8988T (cell line): ENCODE results near the gene SH2B2.
"Not testable (repeated sequence)": the region's sequence is repeated elsewhere in the genome, so short reads cannot be mapped to it uniquely, and the experiment has no call there.

Experiments
- DNase-seq: peaks from one replicate; pipeline ENCODE4 v3.0.0; 2011

SH2B2 gene

DNA sequence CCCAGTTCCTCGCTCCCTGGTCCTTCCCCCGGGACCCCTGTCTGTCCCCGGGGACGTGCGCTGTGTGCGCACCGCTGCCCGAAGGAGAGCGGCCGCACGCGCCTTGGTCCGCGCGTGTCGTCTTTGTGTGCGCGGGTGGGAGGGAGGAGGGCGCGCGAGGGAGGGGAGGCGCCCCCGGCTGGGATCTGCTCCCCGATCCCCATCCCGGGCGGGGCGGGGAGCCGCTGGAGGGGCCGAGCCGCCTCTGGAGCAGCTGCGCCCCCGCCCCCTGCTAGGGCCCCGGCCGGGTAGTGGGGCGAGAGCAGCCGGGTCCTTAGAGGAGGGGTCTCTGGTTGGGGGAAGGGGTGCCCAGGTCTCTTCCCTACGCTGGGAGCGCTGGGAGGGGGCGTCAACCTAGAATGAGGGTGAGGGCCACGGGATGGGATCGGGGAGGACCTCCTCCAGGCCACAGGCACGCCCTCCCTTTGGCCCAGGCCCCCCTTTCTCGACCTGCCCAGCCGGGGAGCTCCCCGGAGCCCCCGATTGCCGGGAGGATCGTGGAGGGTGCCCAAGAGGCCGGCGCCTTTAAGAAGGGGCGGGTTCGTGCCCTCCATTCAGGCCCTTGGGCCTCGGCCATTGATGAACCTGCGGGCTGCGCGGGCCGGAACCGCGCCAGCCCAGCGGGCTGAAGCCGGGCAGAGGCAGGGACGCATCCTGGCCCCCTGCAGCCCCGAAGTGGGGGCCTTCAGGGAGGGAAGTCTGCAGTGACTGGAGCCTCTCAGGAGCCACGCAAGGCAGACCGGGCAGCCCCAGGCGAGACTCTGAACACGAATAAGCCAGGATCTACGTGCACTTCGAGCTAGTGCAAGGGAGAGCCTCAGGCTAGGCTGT is 678 bp downstream of the SH2B2 start:
- no peak for DNase-seq

DNA sequence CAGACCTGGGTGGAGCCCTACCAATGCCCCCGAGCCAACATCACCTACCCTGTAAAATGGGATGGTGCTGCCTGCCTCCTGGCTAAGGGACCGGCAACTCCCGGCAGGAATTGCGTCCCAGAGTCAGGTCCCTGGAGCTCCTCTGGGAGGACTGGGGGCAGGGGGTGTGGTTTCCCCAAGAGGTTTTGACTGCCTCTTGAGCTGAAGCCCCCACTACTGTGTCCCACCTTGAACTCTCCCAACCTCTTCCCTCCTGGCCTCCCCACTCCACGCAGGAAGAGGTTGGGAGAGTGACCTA is 1.3 kb downstream of the SH2B2 start:
- DNase-seq = no peak

DNA sequence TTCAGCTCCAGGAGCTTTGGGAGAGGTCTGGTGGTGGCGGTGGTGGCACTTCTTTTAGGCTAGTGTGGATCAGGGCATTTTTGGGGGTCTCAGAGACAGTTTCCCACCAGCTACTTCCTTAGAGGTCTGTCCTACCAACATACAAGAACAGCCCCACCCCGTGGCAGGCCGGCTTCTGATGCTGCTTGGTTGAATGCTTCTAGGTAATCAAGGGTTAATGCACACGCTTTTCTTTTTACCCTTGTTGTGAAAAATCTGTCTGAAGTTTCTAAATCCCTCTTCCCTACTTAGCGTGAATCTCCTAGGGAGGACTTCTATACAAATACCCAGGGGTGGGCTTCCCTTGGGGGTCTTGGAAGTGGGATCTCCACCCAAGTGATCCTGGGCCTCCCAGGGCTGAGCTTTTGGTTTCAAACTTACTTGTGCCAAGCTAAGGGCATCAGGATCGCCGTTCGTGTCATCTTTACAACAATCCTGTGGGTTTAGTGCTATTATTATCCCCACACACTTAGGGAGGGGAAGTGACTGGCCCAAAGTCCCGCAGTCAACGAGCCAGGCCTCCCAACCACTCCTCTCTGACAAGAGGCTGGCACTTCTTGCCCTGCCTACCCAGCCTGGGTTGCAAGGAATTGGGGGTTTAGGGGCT is 1.7 kb downstream of the SH2B2 start:
- no peak for DNase-seq

DNA sequence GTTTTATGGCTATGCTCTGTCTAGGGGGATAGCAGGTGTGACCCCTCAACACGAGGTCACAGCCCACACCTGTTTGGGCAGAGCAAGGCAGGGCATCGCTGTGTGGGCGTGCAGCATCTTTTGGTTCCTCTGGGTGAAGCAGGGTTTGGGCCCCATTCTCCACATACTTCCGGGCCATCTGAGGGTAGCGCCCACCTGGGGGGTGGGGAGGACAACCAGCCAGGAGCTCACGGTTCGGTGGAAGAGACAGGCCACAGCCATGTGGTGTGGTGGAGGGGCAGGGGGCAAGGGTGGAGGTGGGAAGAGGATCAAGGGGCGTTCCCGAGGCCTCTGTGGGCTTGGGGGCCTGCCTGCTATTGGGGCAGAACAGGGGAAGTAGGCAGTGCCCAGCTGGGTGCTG is 2.4 kb downstream of the SH2B2 start:
- DNase-seq = no peak

DNA sequence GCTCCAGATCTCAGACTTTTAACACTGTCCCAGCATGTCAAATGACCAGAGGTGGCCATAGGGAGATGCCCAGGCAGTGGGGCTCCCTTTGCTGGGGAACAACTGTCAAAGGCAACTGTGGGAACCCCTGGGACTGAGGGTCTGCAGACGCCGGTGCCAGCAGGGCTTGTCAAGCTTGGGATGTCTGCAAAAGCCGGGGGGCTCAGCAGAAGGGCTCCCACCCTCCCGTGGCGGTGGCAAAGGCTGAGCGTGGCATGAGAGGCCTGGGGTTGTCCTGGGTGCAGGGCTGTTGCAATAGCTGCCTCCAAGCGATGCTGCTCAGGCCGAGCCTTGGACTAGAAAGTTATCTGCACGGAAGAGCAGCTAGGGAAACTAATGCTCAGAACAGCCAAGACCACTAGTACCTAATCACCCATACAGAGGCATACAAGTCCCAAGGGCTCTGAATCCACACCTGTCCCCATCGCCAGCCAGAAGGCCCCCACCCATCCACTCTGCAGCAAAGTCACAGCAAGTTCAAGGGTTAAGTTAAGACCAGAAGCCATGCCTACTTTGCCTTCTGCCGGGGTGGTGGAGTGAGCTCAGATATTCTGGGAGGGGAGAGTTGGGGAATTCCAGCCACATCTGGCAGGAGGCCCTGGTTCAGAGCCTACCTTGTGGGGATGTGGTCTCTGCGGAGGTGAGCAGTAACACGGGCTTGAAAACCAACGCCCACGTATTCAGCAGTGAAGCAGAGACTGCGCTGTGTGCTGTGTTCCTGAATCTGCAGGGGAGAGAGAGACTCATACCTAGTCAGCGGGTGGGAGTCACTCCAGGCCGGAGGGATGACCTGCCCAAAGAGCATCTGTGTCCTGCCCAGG is 4.6 kb downstream of the SH2B2 start:
- DNase-seq = no peak

DNA sequence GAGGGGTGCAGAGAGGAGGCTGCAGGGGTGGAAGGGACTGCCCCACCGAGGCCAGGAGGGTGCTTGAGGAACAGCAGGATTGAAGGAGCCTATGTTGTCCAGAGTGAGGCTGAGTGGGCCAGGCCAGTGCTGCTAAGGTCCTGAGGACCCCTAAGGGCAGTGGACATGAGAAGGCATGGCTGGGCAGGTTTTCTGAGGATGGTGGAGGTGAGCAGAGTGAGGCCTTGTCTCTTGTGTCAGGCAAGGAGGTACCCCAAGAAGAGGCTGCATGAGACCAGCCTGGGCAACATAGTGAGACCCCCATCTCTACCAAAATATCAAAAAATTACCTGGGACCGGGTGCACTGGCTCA is 5.2 kb downstream of the SH2B2 start:
- no peak for DNase-seq

DNA sequence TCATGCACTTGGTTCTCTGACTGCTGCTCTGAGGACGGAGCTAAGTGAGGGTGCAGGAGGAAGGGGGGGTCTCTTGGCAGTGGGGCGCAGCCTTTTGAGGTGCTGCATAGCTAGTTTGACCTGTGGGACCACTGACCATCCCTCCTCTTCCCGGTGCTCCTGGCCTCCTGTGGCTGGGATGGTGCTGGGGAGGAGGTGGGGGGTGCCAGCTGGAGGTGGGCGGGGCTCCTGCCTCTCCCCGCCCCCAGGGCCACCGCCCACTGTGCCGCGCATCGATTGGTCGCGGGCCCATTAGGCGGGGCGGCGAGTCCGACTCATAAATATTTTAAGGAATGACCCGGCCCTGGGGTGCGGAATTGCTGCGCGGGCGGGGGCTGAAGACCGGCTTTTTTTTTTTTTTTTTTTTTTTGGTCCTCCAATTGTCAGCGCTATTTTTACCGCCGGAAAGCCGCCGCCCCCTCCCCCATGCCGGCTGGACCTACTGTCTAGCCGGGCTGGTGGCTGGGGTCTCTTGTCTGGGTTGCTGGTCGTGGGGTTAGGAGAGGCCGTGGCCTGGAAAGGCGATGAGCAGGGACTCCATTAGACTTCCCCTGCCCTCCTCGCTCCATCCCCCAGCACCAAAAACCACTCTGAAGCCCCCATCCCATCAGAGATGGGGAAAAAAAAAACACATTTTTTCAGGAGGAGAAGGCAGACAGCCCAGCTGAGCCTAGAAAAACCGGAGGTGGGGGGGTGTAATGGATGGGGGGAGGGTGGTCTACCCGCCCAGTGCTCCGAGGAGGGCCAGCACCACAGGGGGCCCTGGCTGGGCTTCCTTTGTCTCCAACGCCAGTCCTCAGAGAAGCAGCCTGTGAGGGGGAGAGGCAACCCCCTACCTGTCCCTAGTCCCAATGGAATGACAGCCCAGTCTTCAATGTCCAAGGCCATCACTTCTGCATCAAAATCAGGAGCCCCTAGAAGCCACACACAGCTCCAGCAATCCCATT is 6.4 kb downstream of the SH2B2 start:
- no peak for DNase-seq

DNA sequence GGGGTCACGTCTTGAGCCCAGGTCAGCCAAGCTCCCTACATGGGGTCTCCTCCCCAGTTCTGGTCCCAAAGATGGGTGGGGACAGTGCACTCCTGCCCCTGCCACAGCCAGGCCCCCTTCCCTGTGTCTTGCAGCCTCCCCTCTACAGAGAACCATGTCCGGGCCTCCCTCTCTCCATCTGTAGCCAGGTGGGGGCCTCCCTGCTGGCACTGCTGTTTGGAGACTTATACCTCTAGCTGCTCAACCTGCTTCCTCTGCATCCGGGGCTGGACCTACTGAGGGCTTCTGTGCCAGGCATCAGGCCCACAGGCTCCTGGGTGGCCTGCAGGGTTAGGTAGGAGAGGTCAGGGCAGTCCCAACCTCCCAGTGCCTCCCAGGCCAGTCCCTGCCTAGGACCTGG is 7.9 kb downstream of the SH2B2 start:
- DNase-seq = no peak

DNA sequence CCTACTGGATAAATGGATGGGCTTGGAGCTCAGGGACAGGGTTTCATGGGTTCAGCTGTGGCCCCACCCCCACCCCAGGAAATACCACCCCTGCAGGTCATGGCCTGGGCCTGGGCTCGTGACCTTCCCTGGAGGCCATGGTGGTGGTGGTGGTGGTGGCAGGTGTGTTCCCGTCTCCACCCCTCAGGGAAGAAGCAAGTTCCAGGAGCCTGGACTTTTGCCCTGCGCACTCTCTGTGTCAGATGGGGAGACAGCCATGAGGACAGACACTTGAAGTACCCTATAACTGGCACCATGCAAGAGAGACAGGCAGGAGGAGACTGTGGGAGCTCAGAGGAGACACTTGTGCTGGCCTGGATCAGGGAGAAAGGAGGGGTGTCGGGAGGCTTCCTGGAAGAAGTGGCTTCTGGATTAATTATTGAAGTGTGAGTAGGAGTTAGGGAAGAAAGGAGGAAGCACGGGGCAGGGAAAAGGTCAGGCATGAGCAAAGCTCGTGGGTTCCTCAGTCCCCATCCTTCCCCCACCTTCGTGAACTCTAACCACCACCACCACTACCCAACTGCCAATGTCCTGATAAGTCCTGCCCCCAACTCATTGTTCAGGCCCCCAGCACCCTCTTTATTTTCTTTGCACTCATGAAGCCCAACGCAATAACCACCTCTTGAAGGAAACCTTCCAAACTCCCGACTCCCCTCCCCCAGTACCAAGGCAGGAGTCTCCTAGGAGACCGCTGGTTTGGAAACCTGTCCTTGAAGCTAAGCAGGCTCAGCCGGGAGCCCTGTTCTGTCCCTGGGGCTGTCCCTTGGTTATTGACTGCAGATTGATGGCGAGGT is 8.9 kb downstream of the SH2B2 start:
- DNase-seq = no peak

DNA sequence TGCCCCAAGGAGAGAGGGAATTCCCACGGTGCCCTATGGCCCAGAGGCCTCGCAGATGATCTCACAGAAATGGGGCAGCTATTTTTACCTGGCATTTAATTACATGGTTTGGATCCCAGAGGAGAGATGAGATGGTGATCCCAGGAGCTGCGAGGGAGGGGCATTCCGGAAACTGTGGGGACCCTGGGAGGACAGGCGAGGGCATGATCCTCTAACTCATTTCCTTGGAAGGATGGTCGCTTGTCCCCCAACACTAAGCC is 9.4 kb downstream of the SH2B2 start:
- DNase-seq = no peak

DNA sequence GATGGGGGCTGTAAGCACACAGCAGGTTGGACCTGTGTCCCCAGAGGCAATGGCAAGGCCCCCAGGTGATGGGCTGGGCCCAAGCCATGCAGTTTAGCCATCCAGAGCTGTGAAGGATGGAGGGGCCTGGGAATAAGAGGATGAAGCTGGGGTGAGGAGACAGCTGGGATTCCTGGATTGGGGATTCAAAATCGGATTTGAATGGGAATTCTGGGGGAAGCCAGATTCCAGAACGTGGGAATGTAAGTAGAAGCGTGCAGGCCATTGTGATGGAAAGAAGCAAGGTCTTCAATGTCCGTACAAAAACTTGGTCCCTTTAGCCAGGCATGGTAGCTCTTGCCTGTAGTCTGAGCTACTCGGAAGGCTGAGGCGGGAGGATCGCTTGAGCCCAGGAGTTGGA is 9.8 kb downstream of the SH2B2 start:
- no peak for DNase-seq

DNA sequence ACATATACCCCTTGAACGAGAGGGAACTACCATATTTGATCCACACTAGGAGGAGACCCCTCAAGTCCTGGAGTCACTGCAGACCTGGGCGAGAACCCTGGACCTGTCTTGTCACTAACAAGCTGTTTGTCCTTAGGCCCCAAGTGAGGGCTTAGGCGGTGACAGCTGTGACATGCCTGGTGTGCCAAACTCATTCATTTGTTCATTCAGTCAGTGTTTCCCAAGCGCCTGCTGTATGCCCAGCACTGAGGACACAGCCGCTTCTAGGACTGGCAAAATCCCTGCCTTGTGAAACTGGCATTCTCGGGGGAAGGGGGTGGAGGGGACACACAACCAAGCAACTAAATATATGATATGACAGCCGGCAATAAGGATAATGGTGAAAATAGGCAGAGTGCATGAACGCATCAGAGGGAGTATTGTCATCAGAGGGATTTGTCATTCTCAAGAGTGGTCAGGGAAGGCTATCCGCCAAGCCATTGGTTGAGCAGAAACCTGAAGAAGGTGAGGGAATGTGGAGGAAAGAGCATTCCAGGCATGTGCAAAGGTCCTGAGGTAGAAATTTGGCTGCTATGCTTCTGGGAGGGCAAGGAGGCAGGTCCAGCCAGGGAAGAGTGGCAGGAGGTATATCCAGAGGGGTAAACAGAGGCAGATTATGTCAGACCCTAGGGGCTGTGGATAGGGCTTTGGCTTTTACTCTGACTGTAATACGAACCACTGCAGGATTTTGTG is 11.0 kb downstream of the SH2B2 start:
- no peak for DNase-seq

DNA sequence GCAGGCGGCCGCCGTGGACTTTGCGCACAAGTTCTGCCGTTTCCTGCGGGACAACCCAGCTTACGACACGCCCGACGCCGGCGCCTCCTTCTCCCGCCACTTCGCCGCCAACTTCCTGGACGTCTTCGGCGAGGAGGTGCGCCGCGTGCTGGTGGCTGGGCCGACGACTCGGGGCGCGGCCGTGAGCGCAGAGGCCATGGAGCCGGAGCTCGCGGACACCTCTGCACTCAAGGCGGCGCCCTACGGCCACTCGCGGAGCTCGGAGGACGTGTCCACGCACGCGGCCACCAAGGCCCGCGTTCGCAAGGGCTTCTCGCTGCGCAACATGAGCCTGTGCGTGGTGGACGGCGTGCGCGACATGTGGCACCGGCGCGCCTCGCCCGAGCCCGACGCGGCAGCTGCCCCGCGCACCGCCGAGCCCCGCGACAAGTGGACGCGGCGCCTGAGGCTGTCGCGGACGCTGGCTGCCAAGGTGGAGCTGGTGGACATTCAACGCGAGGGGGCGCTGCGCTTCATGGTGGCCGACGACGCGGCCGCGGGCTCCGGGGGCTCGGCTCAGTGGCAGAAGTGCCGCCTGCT is 14.1 kb downstream of the SH2B2 start:
- DNase-seq = no peak

DNA sequence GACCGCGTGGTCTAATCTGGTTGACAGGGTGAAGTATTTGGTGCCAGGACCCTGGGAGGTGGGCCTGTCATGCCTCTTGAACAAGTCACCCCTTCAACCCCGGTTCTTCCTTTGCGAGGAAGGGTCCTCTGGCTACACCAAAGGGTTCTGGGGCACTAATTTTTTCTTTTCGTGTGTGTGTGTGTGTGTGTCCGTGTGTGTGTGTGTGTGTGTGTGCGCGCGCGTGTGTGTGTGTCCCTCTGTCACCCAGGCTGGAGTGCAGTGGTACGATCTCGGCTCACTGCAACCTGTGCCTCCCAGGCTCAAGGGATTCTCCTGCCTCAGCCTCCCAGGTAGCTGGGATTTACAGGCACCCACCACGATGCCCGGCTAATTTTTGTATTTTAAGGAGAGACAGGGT is 14.7 kb downstream of the SH2B2 start:
- DNase-seq = not testable (repeated sequence)

DNA sequence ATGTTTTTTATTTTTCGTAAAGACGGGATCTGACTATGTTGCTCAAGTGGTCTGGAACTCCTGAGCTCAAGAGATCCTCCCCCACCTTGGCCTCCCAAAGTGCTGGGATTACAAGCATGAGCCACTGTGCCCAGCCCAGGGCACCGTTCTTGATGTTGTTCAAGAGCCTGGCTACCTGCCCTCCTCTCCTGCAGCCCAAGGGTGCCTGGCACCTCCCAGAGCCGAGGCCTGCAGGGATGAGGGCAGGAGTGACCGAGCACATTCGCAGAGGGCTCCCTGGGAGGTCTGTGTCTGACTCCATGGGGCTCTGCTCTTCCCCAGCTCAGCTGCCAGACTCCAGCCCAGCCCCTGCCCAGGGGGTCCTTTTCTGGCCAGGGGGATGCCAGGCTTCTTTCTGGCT is 15.4 kb downstream of the SH2B2 start:
- no peak for DNase-seq

DNA sequence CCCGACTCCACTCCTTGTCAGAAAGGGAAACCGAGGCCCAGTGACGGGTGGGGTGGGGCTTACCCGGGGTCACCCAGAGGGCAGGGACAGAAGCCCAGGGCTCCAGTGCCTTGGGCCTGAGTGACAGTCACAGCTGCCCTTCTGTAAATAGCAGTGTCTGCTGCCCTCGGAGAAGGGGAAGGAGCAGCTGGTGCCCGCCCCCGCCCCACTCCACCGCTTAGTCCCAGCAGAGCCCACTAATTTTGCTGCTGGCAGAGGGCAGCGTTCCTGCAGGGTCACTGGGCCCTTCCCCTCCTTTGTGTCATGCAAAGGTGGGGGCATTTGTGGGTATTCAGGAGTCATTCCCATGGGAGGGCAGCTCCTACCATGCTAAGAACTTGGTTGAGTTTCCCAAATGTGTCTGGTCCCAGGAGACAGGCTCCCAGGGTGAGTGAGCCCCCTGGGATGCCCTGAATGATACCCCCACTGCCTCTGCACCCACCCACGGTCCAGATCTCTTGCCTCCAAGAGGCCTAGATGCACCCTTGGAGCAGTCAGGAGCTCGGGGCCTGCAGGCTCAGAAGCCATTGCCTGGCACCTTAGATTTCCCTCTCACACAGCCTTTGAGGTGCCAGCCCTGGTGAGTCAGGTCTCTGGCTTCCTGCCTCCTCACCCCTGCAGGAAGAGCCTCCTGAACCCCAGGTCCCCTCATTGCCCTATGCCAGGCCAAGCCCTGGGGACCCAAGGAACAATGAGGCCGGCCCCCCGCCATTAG is 17.2 kb downstream of the SH2B2 start:
- no peak for DNase-seq

DNA sequence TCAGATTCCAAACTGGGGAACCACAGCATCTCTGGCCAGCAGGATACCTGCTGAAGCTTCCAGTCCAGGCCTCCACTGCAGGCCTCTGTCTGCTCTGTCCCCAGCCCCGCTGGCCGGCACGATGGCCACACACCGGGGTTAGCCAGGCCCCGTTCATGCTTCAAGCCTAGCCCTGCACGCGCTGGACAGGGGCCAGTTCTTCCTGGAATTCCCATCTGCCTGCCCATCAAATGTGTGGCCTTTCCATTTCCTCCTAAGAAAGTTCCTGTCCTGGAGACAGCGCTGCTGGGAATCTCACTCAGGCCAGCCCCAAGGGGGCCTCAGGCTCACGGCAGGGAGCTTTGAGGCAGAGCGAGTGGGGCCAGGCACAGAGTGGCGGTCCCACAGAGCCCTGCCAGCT is 18.0 kb downstream of the SH2B2 start:
- no peak for DNase-seq

DNA sequence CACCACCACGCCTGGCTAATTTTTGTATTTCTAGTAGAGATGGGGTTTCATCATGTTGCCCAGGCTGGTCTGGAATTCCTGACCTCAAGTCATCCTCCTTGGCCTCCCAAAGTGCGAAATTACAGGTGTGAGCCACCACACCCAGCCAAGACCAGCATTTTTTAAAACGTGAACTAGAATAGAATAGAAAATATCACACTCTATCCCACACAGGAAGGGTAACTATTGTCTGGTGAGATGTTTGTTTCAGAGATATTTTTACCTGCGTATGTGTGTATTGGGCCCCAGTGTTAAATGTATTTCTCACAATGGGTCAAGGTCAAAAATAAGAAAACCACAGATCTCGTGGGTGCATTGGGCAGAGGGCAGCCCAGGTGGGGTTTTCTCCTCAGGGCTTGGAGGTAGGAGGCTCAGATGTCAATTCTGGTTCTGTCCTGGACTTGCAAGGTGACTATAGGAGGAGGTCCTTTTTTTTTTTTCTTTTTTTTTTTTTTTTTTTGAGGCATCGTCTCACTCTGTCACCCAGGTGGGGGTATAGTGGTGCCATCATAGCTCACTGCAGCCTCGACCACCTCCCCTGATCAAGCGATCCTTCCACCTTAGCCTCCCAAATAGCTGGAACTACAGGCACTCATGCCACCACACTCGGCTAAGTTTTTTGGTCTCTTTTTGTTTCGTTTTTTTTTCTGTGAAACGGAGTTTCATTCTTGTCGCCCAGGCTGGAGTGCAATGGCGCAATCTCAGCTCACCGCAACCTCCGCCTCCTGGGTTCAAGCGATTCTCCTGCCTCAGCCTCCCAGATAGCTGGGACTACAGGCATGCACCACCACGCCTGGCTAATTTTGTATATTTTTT is 19.0 kb downstream of the SH2B2 start:
- DNase-seq = no peak
